Brain microvascular endothelial cell (primary cell): Measurements from ENCODE around the gene DNAJC3.

Experiments used
- DNase-seq: peaks from one replicate; pipeline ENCODE4 v3.0.0-alpha.2; 2020
- H3K27ac ChIP-seq: fragments of 250-450 bp; sonication (Bioruptor Pico); 2 replicates; pipeline ENCODE4 v1.5.1; 2020; ENCODE audit warnings: mild to moderate bottlenecking, moderate library complexity
- H3K27me3 ChIP-seq: fragments of 250-450 bp; sonication (Bioruptor Pico); replicated peaks from 2 replicates; pipeline ENCODE4 v1.5.1; 2020; ENCODE audit warnings: mild to moderate bottlenecking
- H3K36me3 ChIP-seq: fragments of 250-450 bp; sonication (Bioruptor Pico); replicated peaks from 2 replicates; pipeline ENCODE4 v1.5.1; 2020; ENCODE audit warnings: mild to moderate bottlenecking
- H3K4me3 ChIP-seq: 2 replicates; pipeline ENCODE4 v1.5.1; 2011; ENCODE audit warnings: low read depth, mild to moderate bottlenecking, control low read depth, low read length, moderate library complexity
- in situ Hi-C: cut with HindIII; loops from 2 replicates; pipeline ENCODE4 v1.10.0; 2017; ENCODE audit warnings: low sequenced_read_pairs, low pct_ligation_motif_present
- TF ChIP-seq, protein P1 (sequence below): IDR thresholded peaks from 2 replicates; pipeline ENCODE4 v1.5.1; 2011; ENCODE audit warnings: low read depth, mild to moderate bottlenecking, moderate library complexity, low read length, control low read depth, inconsistent platforms; ENCODE audit errors: missing control alignments

The DNAJC3 gene

DNA sequence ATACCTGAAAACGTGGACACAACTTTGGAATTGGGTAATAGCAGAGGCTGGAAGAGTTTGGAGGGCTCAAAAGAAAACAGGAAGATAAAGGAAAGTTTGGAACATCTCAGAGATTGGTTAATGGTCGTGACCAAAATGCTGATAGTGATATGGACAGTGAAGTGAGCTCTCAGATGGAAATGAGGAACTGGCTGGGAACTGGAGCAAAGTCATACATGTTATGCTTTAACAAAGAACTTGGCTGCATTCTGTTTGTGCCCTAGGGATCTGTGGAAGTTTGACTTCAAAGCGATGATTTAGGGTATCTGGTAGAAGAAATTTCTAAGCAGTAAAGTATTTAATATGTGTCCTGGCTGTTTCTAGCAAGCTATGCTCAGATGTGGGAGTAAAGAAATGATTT lies 136.2 kb downstream of the DNAJC3 start:
- DNase-seq, result no peak
- H3K27me3 ChIP-seq, result no peaks in the 10 kb centered on the region
- in situ Hi-C loops, result no loop called here
- no peak overlapping the region for H3K4me3 ChIP-seq
- H3K36me3 ChIP-seq, result no peaks in the 10 kb centered on the region
- TF ChIP-seq, protein P1, sequence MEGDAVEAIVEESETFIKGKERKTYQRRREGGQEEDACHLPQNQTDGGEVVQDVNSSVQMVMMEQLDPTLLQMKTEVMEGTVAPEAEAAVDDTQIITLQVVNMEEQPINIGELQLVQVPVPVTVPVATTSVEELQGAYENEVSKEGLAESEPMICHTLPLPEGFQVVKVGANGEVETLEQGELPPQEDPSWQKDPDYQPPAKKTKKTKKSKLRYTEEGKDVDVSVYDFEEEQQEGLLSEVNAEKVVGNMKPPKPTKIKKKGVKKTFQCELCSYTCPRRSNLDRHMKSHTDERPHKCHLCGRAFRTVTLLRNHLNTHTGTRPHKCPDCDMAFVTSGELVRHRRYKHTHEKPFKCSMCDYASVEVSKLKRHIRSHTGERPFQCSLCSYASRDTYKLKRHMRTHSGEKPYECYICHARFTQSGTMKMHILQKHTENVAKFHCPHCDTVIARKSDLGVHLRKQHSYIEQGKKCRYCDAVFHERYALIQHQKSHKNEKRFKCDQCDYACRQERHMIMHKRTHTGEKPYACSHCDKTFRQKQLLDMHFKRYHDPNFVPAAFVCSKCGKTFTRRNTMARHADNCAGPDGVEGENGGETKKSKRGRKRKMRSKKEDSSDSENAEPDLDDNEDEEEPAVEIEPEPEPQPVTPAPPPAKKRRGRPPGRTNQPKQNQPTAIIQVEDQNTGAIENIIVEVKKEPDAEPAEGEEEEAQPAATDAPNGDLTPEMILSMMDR, result no peak
- H3K27ac ChIP-seq, result no peak overlapping the region

DNA sequence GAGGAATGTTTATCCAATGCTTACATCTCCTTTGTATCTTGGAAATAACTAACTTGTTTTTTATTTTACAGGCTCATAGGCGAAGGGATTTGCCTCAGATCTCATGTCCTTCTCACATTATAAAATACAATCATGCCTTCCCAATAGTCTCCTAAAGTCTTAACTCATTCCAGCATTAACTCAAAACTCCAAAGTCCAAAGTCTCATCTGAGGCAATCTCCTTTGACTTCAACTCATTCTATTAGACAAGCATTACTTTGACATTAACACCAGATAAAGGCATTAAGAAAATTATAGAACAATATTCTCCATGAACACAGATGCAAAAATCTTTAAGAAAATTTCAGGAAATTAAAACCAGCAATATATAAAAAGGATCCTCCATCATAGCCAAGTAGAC lies 137.6 kb downstream of the DNAJC3 start:
- no peak overlapping the region for H3K4me3 ChIP-seq
- in situ Hi-C loops, result no loop called here
- H3K27ac ChIP-seq, result no peak overlapping the region
- no peaks in the 10 kb centered on the region for H3K36me3 ChIP-seq
- TF ChIP-seq, protein P1, result no peak
- no peak for DNase-seq
- H3K27me3 ChIP-seq, result no peaks in the 10 kb centered on the region

DNA sequence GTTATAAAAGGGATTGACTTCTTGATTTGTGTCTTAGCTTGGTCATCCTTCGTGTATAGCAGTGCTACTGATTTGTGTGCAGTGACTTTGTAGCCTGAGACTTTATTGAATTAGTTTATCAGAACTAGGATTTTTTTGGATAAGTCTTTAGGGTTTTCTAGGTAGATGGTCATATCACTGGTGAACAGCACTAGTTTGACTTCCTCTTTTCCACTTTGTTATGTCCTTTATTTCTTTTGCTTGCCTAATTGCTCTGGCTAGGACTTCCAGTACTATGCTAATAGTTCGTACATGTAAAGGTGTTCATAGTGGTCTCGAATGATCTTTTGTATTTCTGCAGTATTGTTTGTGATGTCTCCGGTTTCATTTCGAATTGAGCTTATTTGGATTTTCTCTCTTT lies 145.4 kb downstream of the DNAJC3 start:
- TF ChIP-seq, protein P1, result no peak
- no peak overlapping the region for H3K27ac ChIP-seq
- in situ Hi-C loops, result no loop called here
- H3K27me3 ChIP-seq, result no peaks in the 10 kb centered on the region
- no peaks in the 10 kb centered on the region for H3K36me3 ChIP-seq
- no peak overlapping the region for H3K4me3 ChIP-seq
- no peak for DNase-seq

DNA sequence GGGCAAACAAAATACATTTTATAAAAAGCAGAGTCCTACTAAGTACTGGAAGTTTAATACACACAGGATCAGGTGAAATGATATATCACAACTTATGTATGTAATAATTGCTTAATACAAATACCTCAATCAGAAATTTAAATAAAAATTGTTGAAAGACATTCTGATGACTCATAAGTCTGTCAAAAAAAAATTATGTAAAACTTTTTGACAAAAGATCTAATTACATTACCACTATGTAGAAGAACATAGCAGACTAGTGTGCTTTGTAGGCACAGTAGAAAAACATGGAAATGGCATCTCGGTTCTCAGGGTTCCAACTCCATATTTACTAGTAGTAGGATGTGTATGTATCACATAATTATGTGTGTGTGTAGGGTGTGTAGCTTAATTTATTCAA lies 156.2 kb downstream of the DNAJC3 start:
- Histone ChIP-seq H3K27ac (no peak overlapping the region), H3K4me3 (no peak overlapping the region), H3K36me3 (no peaks in the 10 kb centered on the region), H3K27me3 (no peaks in the 10 kb centered on the region)
- in situ Hi-C loops, result no loop called here
- TF ChIP-seq, protein P1, result no peak
- DNase-seq, result no peak

DNA sequence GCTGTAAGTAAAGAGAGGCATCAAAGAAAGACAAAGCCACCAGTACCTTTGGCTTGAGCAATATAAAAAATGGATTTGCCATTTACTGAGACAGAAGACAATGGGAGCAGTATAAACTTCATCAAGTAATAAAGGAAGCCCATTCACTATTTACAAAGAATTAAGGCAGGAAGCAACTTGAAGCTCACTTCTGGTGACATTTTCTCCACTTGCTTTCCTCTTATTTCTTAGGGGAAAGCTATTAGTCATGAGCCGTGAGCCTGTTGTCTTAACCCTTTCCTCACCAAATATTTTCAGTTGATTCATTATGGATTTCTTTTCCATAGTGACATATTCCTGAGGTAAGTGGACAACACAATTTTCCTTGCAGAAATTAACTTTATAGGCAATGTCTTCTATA lies 156.8 kb downstream of the DNAJC3 start:
- Histone ChIP-seq H3K4me3 (no peak overlapping the region), H3K27me3 (no peaks in the 10 kb centered on the region), H3K36me3 (no peaks in the 10 kb centered on the region), H3K27ac (no peak overlapping the region)
- in situ Hi-C loops, result no loop called here
- no peak for DNase-seq
- TF ChIP-seq, protein P1, result no peak

DNA sequence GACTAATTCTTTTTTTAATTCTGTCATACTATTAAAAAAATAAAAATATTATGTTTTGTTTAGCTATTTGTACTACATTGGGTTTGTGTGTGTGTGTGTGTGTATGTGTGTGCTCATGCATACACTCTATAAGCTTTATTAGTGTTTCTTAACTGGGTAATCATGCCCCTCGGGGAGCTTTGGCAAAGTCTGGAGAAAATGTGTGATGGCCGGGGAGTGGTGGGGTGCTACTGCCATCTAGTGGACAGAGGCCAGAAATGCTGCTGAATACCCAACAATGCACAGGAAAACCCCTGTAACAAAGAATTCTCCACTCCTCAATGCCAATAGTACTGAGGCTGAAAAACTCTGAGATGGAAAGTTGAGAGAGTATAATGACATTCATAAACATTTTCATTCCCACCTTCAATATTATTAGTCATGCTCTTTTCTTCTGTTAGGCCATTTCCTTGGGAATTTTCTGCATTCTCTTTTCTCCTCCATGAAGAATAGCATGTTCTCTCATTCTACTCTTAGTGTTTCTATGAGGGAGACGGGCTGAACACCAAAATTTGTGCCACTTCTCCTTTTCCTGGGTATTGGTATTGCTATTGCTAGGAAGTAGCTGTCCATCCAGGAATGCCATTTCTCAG lies 157.3 kb downstream of the DNAJC3 start:
- no peak overlapping the region for H3K27ac ChIP-seq
- TF ChIP-seq, protein P1, result peak; percentile 90

More for the DNA sequence above, 157.3 kb downstream of the DNAJC3 start:
- Histone ChIP-seq H3K4me3 (no peak overlapping the region), H3K27me3 (no peaks in the 10 kb centered on the region), H3K36me3 (no peaks in the 10 kb centered on the region)
- in situ Hi-C loops, result no loop called here
- DNase-seq, result peak; percentile 49
